Measurements from ENCODE around the gene SELENOM. TPM values are rescaled to one million over a fixed set of nuclear protein-coding genes. Genes with fewer than 3 reads are reported as not detected.

SELENOM gene
- polyA plus RNA-seq, 1 donor (not counting 4 experiments of a cell fraction or from before 2014, with no cell fraction given), result 9.1 TPM

- no peak overlapping the region for H3K9ac ChIP-seq (ENCODE audit: control insufficient read depth, extremely low read depth, insufficient read depth, low read length)
Observed at GRCh38 chr22:31138126-31138525, 30.8 kb upstream of the SELENOM start.

GRCh38 chr22:31137721-31138120 is 30.4 kb upstream of the SELENOM start:
- Histone ChIP-seq H4K20me1 (ENCODE audit: control insufficient read depth, extremely low read depth, insufficient read depth, low read length) (no peaks in the 10 kb centered on the region), H3K4me2 (ENCODE audit: control insufficient read depth, extremely low read depth, insufficient read depth, low read depth, low read length) (no peak overlapping the region), H3K9me1 (ENCODE audit: control insufficient read depth, extremely low read depth, insufficient read depth, low read length) (no peaks in the 10 kb centered on the region), H3K9ac (ENCODE audit: control insufficient read depth, extremely low read depth, insufficient read depth, low read length) (no peak overlapping the region), H3K9me3 (ENCODE audit: control insufficient read depth, low read depth, low read length) (no peaks in the 10 kb centered on the region), H3K4me1 (ENCODE audit: control insufficient read depth, extremely low read depth, insufficient read depth, low read length) (peaks cover 12% of the 10 kb centered on the region), H3K27me3 (ENCODE audit: control insufficient read depth, extremely low read depth, insufficient read depth, low read length) (peaks cover 4% of the 10 kb centered on the region), H2AFZ (ENCODE audit: control insufficient read depth, low read length) (no peak overlapping the region), H3K27ac (ENCODE audit: control insufficient read depth, insufficient read depth, low read length) (no peak overlapping the region), H3K4me3 (ENCODE audit: control insufficient read depth in 2 of 3, extremely low read depth in 1 of 3, insufficient read depth in 2 of 3, low read depth in 1 of 3, low read length in 3 of 3) (no peak overlapping the region), H3K36me3 (ENCODE audit: control insufficient read depth in 2 of 2, extremely low read depth in 1 of 2, insufficient read depth in 2 of 2, low read length in 2 of 2) (no peaks in the 10 kb centered on the region), H3K79me2 (ENCODE audit: control insufficient read depth, insufficient read depth, low read length) (no peaks in the 10 kb centered on the region)
- no peak for FAIRE-seq
- dilution Hi-C loops (cut with MboI; ENCODE audit: extremely low pct_ligation_motif_present, low sequenced_read_pairs), result no loop called here
- DNase-seq (ENCODE audit: low read depth, low spot score), result no peak
- TF ChIP-seq CTCF (optimal IDR thresholded peaks at IDR 0.05 in 1 of 3, IDR thresholded peaks at IDR 0.05 in 1 of 3, conservative IDR thresholded peaks at IDR 0.05 in 1 of 3; ENCODE audit: extremely low read depth in 1 of 3, insufficient read depth in 2 of 3, low read length in 3 of 3), result no peak
- TF ChIP-seq EZH2 (IDR thresholded peaks at IDR 0.05; ENCODE audit: low read length), result no peak

More at GRCh38 chr22:31138126-31138525, 30.8 kb upstream of the SELENOM start:
- Histone ChIP-seq H4K20me1 (ENCODE audit: control insufficient read depth, extremely low read depth, insufficient read depth, low read length) (no peaks in the 10 kb centered on the region), H3K4me3 (ENCODE audit: control insufficient read depth in 2 of 3, extremely low read depth in 1 of 3, insufficient read depth in 2 of 3, low read depth in 1 of 3, low read length in 3 of 3) (no peak overlapping the region), H3K9me3 (ENCODE audit: control insufficient read depth, low read depth, low read length) (no peaks in the 10 kb centered on the region), H3K27me3 (ENCODE audit: control insufficient read depth, extremely low read depth, insufficient read depth, low read length) (peaks cover 4% of the 10 kb centered on the region), H2AFZ (ENCODE audit: control insufficient read depth, low read length) (no peak overlapping the region), H3K4me1 (ENCODE audit: control insufficient read depth, extremely low read depth, insufficient read depth, low read length) (peaks cover 15% of the 10 kb centered on the region), H3K36me3 (ENCODE audit: control insufficient read depth in 2 of 2, extremely low read depth in 1 of 2, insufficient read depth in 2 of 2, low read length in 2 of 2) (no peaks in the 10 kb centered on the region), H3K4me2 (ENCODE audit: control insufficient read depth, extremely low read depth, insufficient read depth, low read depth, low read length) (no peak overlapping the region), H3K27ac (ENCODE audit: control insufficient read depth, insufficient read depth, low read length) (no peak overlapping the region), H3K79me2 (ENCODE audit: control insufficient read depth, insufficient read depth, low read length) (no peaks in the 10 kb centered on the region), H3K9me1 (ENCODE audit: control insufficient read depth, extremely low read depth, insufficient read depth, low read length) (no peaks in the 10 kb centered on the region)
- dilution Hi-C loops (cut with MboI; ENCODE audit: extremely low pct_ligation_motif_present, low sequenced_read_pairs), result no loop called here
- no peak for DNase-seq (ENCODE audit: low read depth, low spot score)
- TF ChIP-seq CTCF (optimal IDR thresholded peaks at IDR 0.05 in 1 of 3, IDR thresholded peaks at IDR 0.05 in 1 of 3, conservative IDR thresholded peaks at IDR 0.05 in 1 of 3; ENCODE audit: extremely low read depth in 1 of 3, insufficient read depth in 2 of 3, low read length in 3 of 3) (no peak), EZH2 (IDR thresholded peaks at IDR 0.05; ENCODE audit: low read length) (no peak)
- FAIRE-seq, result no peak

Data from keratinocyte (primary cell).